ENCODE measurements around the gene CGB7. TPM values are rescaled to one million over a fixed set of nuclear protein-coding genes. Genes with fewer than 3 reads are reported as not detected.

The CGB7 gene
- total and polyA plus RNA-seq, 2 experiments from 2014 or later, result 3.9 to 11.5 TPM

- H3K27ac ChIP-seq, result no peak overlapping the region
- peaks cover 8% of the 10 kb centered on the region for H3K36me3 ChIP-seq
- H3K9me3 ChIP-seq (ENCODE audit: low read depth), result no peaks in the 10 kb centered on the region
- peak; percentile 56 for TF ChIP-seq CTCF (IDR thresholded peaks at IDR 0.05; ENCODE audit: low read depth, low read length)
- H3K27me3 ChIP-seq, result no peaks in the 10 kb centered on the region
- DNase-seq (ENCODE audit: low read depth in 1 of 2, low spot score in 1 of 2), result peak; percentile 68 to 71
- H3K4me3 ChIP-seq, result peak overlapping the region; percentile 10
- H3K4me1 ChIP-seq (ENCODE audit: low read depth), result no peaks in the 10 kb centered on the region
These were observed 39.7 kb downstream of the CGB7 start for GRCh38 chr19:49017666-49018351.

GRCh38 chr19:49017041-49017665 lies 40.4 kb downstream of the CGB7 start, which contains the start of gene LHB:
Gene LHB (minus strand): TSS chr19:49017091. CDS start chr19:49017081, 10 bp downstream.
- H3K36me3 ChIP-seq, result peaks cover 8% of the 10 kb centered on the region
- no peak within 1 kb of the TSS for H3K27ac ChIP-seq
- H3K27me3 ChIP-seq, result no peaks in the 10 kb centered on the region
- DNase-seq (ENCODE audit: low read depth in 1 of 2, low spot score in 1 of 2), result no peak
- H3K9me3 ChIP-seq (ENCODE audit: low read depth), result no peaks in the 10 kb centered on the region
- H3K4me3 ChIP-seq, result peak within 1 kb of the TSS; percentile 10
- H3K4me1 ChIP-seq (ENCODE audit: low read depth), result no peaks in the 10 kb centered on the region
- TF ChIP-seq CTCF (IDR thresholded peaks at IDR 0.05; ENCODE audit: low read depth, low read length), result no peak

- DNase-seq (ENCODE audit: low read depth in 1 of 2, low spot score in 1 of 2), result no peak
- no peaks in the 10 kb centered on the region for H3K4me1 ChIP-seq (ENCODE audit: low read depth)
These were observed 41.3 kb downstream of the CGB7 start for GRCh38 chr19:49016067-49016839.

GRCh38 chr19:49014870-49015255 lies 42.7 kb downstream of the CGB7 start:
- Histone ChIP-seq H3K36me3 (peaks cover 14% of the 10 kb centered on the region), H3K4me3 (no peak overlapping the region), H3K27me3 (no peaks in the 10 kb centered on the region), H3K4me1 (ENCODE audit: low read depth) (no peaks in the 10 kb centered on the region), H3K9me3 (ENCODE audit: low read depth) (no peaks in the 10 kb centered on the region), H3K27ac (no peak overlapping the region)
- DNase-seq (ENCODE audit: low read depth in 1 of 2, low spot score in 1 of 2), result no peak
- TF ChIP-seq CTCF (IDR thresholded peaks at IDR 0.05; ENCODE audit: low read depth, low read length), result no peak

More at GRCh38 chr19:49016067-49016839, 41.3 kb downstream of the CGB7 start:
- no peak overlapping the region for H3K27ac ChIP-seq
- TF ChIP-seq CTCF (IDR thresholded peaks at IDR 0.05; ENCODE audit: low read depth, low read length), result no peak
- peaks cover 9% of the 10 kb centered on the region for H3K36me3 ChIP-seq
- H3K27me3 ChIP-seq, result no peaks in the 10 kb centered on the region
- no peaks in the 10 kb centered on the region for H3K9me3 ChIP-seq (ENCODE audit: low read depth)
- no peak overlapping the region for H3K4me3 ChIP-seq

- H3K4me1 ChIP-seq (ENCODE audit: low read depth), result no peaks in the 10 kb centered on the region
- no peak overlapping the region for H3K27ac ChIP-seq
- no peak overlapping the region for H3K4me3 ChIP-seq
- no peaks in the 10 kb centered on the region for H3K27me3 ChIP-seq
- no peak for DNase-seq (ENCODE audit: low read depth in 1 of 2, low spot score in 1 of 2)
- no peaks in the 10 kb centered on the region for H3K9me3 ChIP-seq (ENCODE audit: low read depth)
- peaks cover 14% of the 10 kb centered on the region for H3K36me3 ChIP-seq
- TF ChIP-seq CTCF (IDR thresholded peaks at IDR 0.05; ENCODE audit: low read depth, low read length), result no peak
These were observed 43.3 kb downstream of the CGB7 start for GRCh38 chr19:49014123-49014869.
